AML-193 (cell line): ENCODE results near the gene PPL.
"Not testable (repeated sequence)": the region's sequence is repeated elsewhere in the genome, so short reads cannot be mapped to it uniquely, and the experiment has no call there.

Experiments used
- DNase-seq, 2 experiments: peaks; one replicate each; lab custom pipeline; 2025; lab: John Stamatoyannopoulos, UW

Gene PPL

GRCh38 chr16:4933433-4933832 is 3.5 kb downstream of the PPL start:
- DNase-seq, result no peak

- no peak for DNase-seq
Observed at GRCh38 chr16:4931381-4931780, 5.6 kb downstream of the PPL start.

- DNase-seq, result not testable (repeated sequence)
Observed at GRCh38 chr16:4929619-4930018, 7.3 kb downstream of the PPL start.

GRCh38 chr16:4928227-4928626 is 8.7 kb downstream of the PPL start:
- DNase-seq, result no peak

- DNase-seq, result no peak
Observed at GRCh38 chr16:4927661-4928060, 9.3 kb downstream of the PPL start.

- DNase-seq, result no peak
Observed at GRCh38 chr16:4926928-4927327, 10.0 kb downstream of the PPL start.

- DNase-seq, result no peak
Observed at GRCh38 chr16:4925791-4926190, 11.2 kb downstream of the PPL start.

- no peak for DNase-seq
Observed at GRCh38 chr16:4925293-4925607, 11.7 kb downstream of the PPL start.

- no peak for DNase-seq
Observed at GRCh38 chr16:4924593-4925292, 12.2 kb downstream of the PPL start.

GRCh38 chr16:4923853-4924252 is 13.1 kb downstream of the PPL start:
- no peak for DNase-seq

GRCh38 chr16:4922721-4923342 is 14.1 kb downstream of the PPL start:
- no peak for DNase-seq

GRCh38 chr16:4920826-4921225 is 16.1 kb downstream of the PPL start:
- no peak for DNase-seq

GRCh38 chr16:4918781-4919251 is 18.1 kb downstream of the PPL start:
- DNase-seq, result no peak

GRCh38 chr16:4917117-4917516 is 19.8 kb downstream of the PPL start:
- DNase-seq, result no peak

- no peak for DNase-seq
Observed at GRCh38 chr16:4915226-4915761, 21.7 kb downstream of the PPL start.

GRCh38 chr16:4914528-4915225 is 22.3 kb downstream of the PPL start:
- no peak for DNase-seq

- no peak for DNase-seq
Observed at GRCh38 chr16:4913774-4914525, 23.0 kb downstream of the PPL start.

GRCh38 chr16:4913130-4913773 is 23.7 kb downstream of the PPL start:
- DNase-seq, result no peak

GRCh38 chr16:4911970-4912386 is 25.0 kb downstream of the PPL start:
- DNase-seq, result no peak

- no peak for DNase-seq
Observed at GRCh38 chr16:4910828-4911227, 26.1 kb downstream of the PPL start.

GRCh38 chr16:4909825-4910224 is 27.1 kb downstream of the PPL start:
- DNase-seq, result no peak
